ENCODE measurements around the gene RASGRP4. TPM values are rescaled to one million over a fixed set of nuclear protein-coding genes. Genes with fewer than 3 reads are reported as not detected.

Gene RASGRP4
- total RNA-seq, 3 donors from 2014 or later, result 0.55 to 2.3 (median 2.0) TPM

- Histone ChIP-seq H3K4me3 (no peak overlapping the region), H3K9me3 (no peaks in the 10 kb centered on the region), H3K4me1 (ENCODE audit: low read depth) (no peaks in the 10 kb centered on the region), H3K36me3 (ENCODE audit: low read depth) (no peaks in the 10 kb centered on the region)
- DNase-seq (no peak), ATAC-seq (no peak)
- intact Hi-C loops (cut with DNase I, micrococcal nuclease), result no loop called here
- TF ChIP-seq, protein P1, sequence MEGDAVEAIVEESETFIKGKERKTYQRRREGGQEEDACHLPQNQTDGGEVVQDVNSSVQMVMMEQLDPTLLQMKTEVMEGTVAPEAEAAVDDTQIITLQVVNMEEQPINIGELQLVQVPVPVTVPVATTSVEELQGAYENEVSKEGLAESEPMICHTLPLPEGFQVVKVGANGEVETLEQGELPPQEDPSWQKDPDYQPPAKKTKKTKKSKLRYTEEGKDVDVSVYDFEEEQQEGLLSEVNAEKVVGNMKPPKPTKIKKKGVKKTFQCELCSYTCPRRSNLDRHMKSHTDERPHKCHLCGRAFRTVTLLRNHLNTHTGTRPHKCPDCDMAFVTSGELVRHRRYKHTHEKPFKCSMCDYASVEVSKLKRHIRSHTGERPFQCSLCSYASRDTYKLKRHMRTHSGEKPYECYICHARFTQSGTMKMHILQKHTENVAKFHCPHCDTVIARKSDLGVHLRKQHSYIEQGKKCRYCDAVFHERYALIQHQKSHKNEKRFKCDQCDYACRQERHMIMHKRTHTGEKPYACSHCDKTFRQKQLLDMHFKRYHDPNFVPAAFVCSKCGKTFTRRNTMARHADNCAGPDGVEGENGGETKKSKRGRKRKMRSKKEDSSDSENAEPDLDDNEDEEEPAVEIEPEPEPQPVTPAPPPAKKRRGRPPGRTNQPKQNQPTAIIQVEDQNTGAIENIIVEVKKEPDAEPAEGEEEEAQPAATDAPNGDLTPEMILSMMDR (IDR thresholded peaks at IDR 0.05), result no peak
These were observed 19.3 kb upstream of the RASGRP4 start for GRCh38 chr19:38445362-38445761.

- Histone ChIP-seq H3K4me1 (ENCODE audit: low read depth) (no peaks in the 10 kb centered on the region), H3K36me3 (ENCODE audit: low read depth) (no peaks in the 10 kb centered on the region), H3K9me3 (no peaks in the 10 kb centered on the region), H3K4me3 (no peak overlapping the region)
- TF ChIP-seq, protein P1 (IDR thresholded peaks at IDR 0.05), result no peak
- ATAC-seq, result no peak
- intact Hi-C loops (cut with DNase I, micrococcal nuclease), result no loop called here
- no peak for DNase-seq
These were observed 18.0 kb upstream of the RASGRP4 start for GRCh38 chr19:38444026-38444425.

GRCh38 chr19:38443458-38443999 is 17.5 kb upstream of the RASGRP4 start:
- Histone ChIP-seq H3K9me3 (no peaks in the 10 kb centered on the region), H3K4me1 (ENCODE audit: low read depth) (no peaks in the 10 kb centered on the region), H3K36me3 (ENCODE audit: low read depth) (no peaks in the 10 kb centered on the region), H3K4me3 (no peak overlapping the region)
- intact Hi-C loops (cut with DNase I, micrococcal nuclease), result no loop called here
- TF ChIP-seq, protein P1 (IDR thresholded peaks at IDR 0.05), result no peak
- ATAC-seq (no peak), DNase-seq (no peak)

- Histone ChIP-seq H3K9me3 (no peaks in the 10 kb centered on the region), H3K36me3 (ENCODE audit: low read depth) (no peaks in the 10 kb centered on the region), H3K4me1 (ENCODE audit: low read depth) (no peaks in the 10 kb centered on the region), H3K4me3 (no peak overlapping the region)
- intact Hi-C loops (cut with DNase I, micrococcal nuclease), result no loop called here
- DNase-seq (no peak), ATAC-seq (no peak)
- TF ChIP-seq, protein P1 (IDR thresholded peaks at IDR 0.05), result no peak
These were observed 16.7 kb upstream of the RASGRP4 start for GRCh38 chr19:38442736-38443135.

DNA sequence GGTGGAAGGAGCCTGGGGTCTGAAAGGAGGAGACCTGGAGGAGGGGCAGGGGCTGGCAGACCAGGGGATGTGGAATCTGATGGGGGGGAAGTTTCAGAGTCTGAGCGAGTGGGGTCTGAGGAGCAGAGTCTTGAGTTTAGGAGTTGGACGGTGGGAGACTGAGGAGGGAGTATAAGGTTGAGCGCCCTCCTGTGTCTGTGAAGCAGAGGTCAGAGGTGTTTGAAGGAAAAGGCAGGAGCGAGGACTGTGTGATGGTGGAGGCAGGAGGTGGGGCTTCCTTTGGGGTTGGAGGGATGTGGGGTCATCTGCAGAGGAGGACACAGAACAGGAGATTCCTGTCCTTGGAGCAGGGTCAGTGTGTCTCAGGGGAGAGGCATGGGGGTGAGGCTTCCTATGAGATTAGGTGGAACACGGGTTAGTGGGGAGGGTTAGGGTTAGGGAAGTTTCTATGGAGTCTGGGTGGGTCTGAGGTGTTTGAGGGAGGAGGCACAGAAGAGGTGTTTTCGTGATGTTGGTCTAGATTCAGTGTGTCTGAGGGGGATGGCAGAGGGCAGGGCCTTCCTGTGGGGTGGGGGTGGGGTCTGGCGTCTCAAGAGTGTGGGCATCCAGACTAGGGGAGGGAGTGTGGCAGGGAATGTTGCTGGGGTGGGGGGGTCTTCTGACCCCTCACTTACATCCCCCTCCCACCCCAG is 15.8 kb upstream of the RASGRP4 start:
- ATAC-seq, result no peak
- no peaks in the 10 kb centered on the region for H3K4me1 ChIP-seq (ENCODE audit: low read depth)
- intact Hi-C loops (cut with DNase I, micrococcal nuclease), result no loop called here
- no peaks in the 10 kb centered on the region for H3K9me3 ChIP-seq
- no peak overlapping the region for H3K4me3 ChIP-seq
- H3K36me3 ChIP-seq (ENCODE audit: low read depth), result no peaks in the 10 kb centered on the region
- DNase-seq, result no peak
- TF ChIP-seq, protein P1 (IDR thresholded peaks at IDR 0.05), result no peak

Measured in mucosa of descending colon (tissue), 3 donors.